Measurements from ENCODE around the gene RFTN1. TPM values are rescaled to one million over a fixed set of nuclear protein-coding genes. Genes with fewer than 3 reads are reported as not detected.

Gene RFTN1
- total and polyA plus RNA-seq, 2 donors (not counting 3 experiments of a cell fraction or from before 2014, with no cell fraction given), result 40.3 to 43.3 TPM

- H3K27me3 ChIP-seq (ENCODE audit: control insufficient read depth in 2 of 2, insufficient read depth in 2 of 2, low read length in 2 of 2), result no peaks in the 10 kb centered on the region
- TF ChIP-seq FOS (IDR thresholded peaks at IDR 0.05; ENCODE audit: borderline replicate concordance, insufficient read depth, low read length), result no peak
- TF ChIP-seq MYC (IDR thresholded peaks at IDR 0.05; ENCODE audit: low read depth, low read length), result no peak
- H4K20me1 ChIP-seq (replicated peaks; ENCODE audit: control insufficient read depth, extremely low read depth, insufficient read depth, low read length), result no peaks in the 10 kb centered on the region
- no peak overlapping the region for H3K9ac ChIP-seq (replicated peaks; ENCODE audit: extremely low read depth, insufficient read depth, low read length)
- no peak overlapping the region for H3K4me2 ChIP-seq (ENCODE audit: insufficient read depth, low read length)
- no peaks in the 10 kb centered on the region for H3K79me2 ChIP-seq (ENCODE audit: control insufficient read depth, insufficient read depth, low read length)
- no peaks in the 10 kb centered on the region for H3K4me1 ChIP-seq (ENCODE audit: control insufficient read depth, extremely low read depth, insufficient read depth, low read length)
- no peaks in the 10 kb centered on the region for H3K9me3 ChIP-seq (replicated peaks; ENCODE audit: control insufficient read depth, insufficient read depth, low read length)
- H3K27ac ChIP-seq (ENCODE audit: insufficient read depth, low read depth, low read length), result no peak overlapping the region
- POLR2A ChIA-PET, result no interaction called here
- no TSS peak for BruUV-seq (replicated peaks)
- H2AFZ ChIP-seq (ENCODE audit: low read depth, low read length), result no peak overlapping the region
- dilution Hi-C loops (cut with MboI; ENCODE audit: extremely low pct_ligation_motif_present, low sequenced_read_pairs) (no loop called here), intact Hi-C loops (cut with micrococcal nuclease) (no loop called here)
- no peak for DNase-seq (ENCODE audit: low read depth, low spot score)
- no peaks in the 10 kb centered on the region for H3K9me1 ChIP-seq (replicated peaks; ENCODE audit: control insufficient read depth, extremely low read depth, insufficient read depth, low read length)
- FAIRE-seq, result no peak
- H3K36me3 ChIP-seq (ENCODE audit: control insufficient read depth in 2 of 2, extremely low read depth in 1 of 2, insufficient read depth in 2 of 2, low read length in 2 of 2), result peaks cover 0 to 29% of the 10 kb centered on the region in 2 experiments
- H3K4me3 ChIP-seq (replicated peaks in 1 of 3; ENCODE audit: insufficient read depth in 1 of 3, low read depth in 1 of 3, low read length in 3 of 3), result no peak overlapping the region
- CTCF ChIA-PET, result interaction anchor here (0.7 to 2.1 kb wide), 2 partner anchors 30 to 53 kb away, joined by 3 to 10 read pairs; no protein-coding TSS in a partner anchor
Measured at GRCh38 chr3:16320711-16321110, 192.8 kb downstream of the RFTN1 start.

- H3K36me3 ChIP-seq (ENCODE audit: control insufficient read depth in 2 of 2, extremely low read depth in 1 of 2, insufficient read depth in 2 of 2, low read length in 2 of 2), result peaks cover 0 to 27% of the 10 kb centered on the region in 2 experiments
- dilution Hi-C loops (cut with MboI; ENCODE audit: extremely low pct_ligation_motif_present, low sequenced_read_pairs), result no loop called here
- POLR2A ChIA-PET, result no interaction called here
Measured at GRCh38 chr3:16319723-16320122, 193.8 kb downstream of the RFTN1 start.

More at GRCh38 chr3:16319723-16320122, 193.8 kb downstream of the RFTN1 start:
- intact Hi-C loops (cut with micrococcal nuclease), result no loop called here
- Histone ChIP-seq H3K9me1 (replicated peaks; ENCODE audit: control insufficient read depth, extremely low read depth, insufficient read depth, low read length) (no peaks in the 10 kb centered on the region), H4K20me1 (replicated peaks; ENCODE audit: control insufficient read depth, extremely low read depth, insufficient read depth, low read length) (no peaks in the 10 kb centered on the region), H3K9me3 (replicated peaks; ENCODE audit: control insufficient read depth, insufficient read depth, low read length) (no peaks in the 10 kb centered on the region), H3K4me1 (ENCODE audit: control insufficient read depth, extremely low read depth, insufficient read depth, low read length) (no peaks in the 10 kb centered on the region), H3K27ac (ENCODE audit: insufficient read depth, low read depth, low read length) (no peak overlapping the region), H3K4me3 (replicated peaks in 1 of 3; ENCODE audit: insufficient read depth in 1 of 3, low read depth in 1 of 3, low read length in 3 of 3) (no peak overlapping the region), H3K79me2 (ENCODE audit: control insufficient read depth, insufficient read depth, low read length) (no peaks in the 10 kb centered on the region), H2AFZ (ENCODE audit: low read depth, low read length) (no peak overlapping the region), H3K4me2 (ENCODE audit: insufficient read depth, low read length) (no peak overlapping the region), H3K27me3 (ENCODE audit: control insufficient read depth in 2 of 2, insufficient read depth in 2 of 2, low read length in 2 of 2) (no peaks in the 10 kb centered on the region), H3K9ac (replicated peaks; ENCODE audit: extremely low read depth, insufficient read depth, low read length) (no peak overlapping the region)
- TF ChIP-seq GATA2 (IDR thresholded peaks at IDR 0.05; ENCODE audit: insufficient read depth, insufficient read length, low read depth, low read length) (no peak), POLR2AphosphoS5 (IDR thresholded peaks at IDR 0.05; ENCODE audit: insufficient read depth, low read depth, low read length) (no peak), MYC (IDR thresholded peaks at IDR 0.05; ENCODE audit: low read depth, low read length) (no peak), EZH2 (IDR thresholded peaks at IDR 0.05; ENCODE audit: borderline replicate concordance, low read depth, low read length, severe bottlenecking) (no peak), MAX (IDR thresholded peaks at IDR 0.05; ENCODE audit: insufficient read depth, insufficient read length) (no peak)
- DNase-seq (ENCODE audit: low read depth, low spot score) (no peak), FAIRE-seq (no peak)
- no TSS peak for BruUV-seq (replicated peaks)
- CTCF ChIA-PET, result interaction anchor here (0.5 to 2.1 kb wide), 4 partner anchors 29 to 842 kb away, joined by 3 to 10 read pairs (median 4); no protein-coding TSS in a partner anchor
